Upper lobe of left lung (tissue), 6 donors: ENCODE measurements around the gene FLG. TPM values are rescaled to one million over a fixed set of nuclear protein-coding genes. Genes with fewer than 3 reads are reported as not detected.

Experiments
- ATAC-seq, 2 donors: fragments of 200-7000 bp; cut with Tn5 transposase; one replicate each; pipeline ENCODE4 v1.9.1; 2022; ENCODE audit warnings: mild to moderate bottlenecking in 2 of 2, moderate library complexity in 2 of 2; ENCODE audit not compliant: low FRiP score in 2 of 2
- DNase-seq, 2 donors: peaks; one replicate each; pipeline ENCODE4 v3.0.0-alpha.2; 2019 to 2020
- H3K27ac ChIP-seq, 4 donors: fragments of 200-600 bp; sonication (generic); one replicate each; pipeline ENCODE4 v1.5.1; 2016 to 2019
- H3K27me3 ChIP-seq, 4 donors: fragments of 200-600 bp; sonication (generic); one replicate each; pipeline ENCODE4 v1.5.1; 2017 to 2019
- H3K36me3 ChIP-seq, 4 donors: fragments of 200-600 bp; sonication (generic); one replicate each; pipeline ENCODE4 v1.5.1; 2016 to 2019
- H3K4me1 ChIP-seq, 4 donors: fragments of 200-600 bp; sonication (generic); one replicate each; pipeline ENCODE4 v1.5.1; 2018 to 2019
- H3K4me3 ChIP-seq, 4 donors: fragments of 200-600 bp; sonication (generic); one replicate each; pipeline ENCODE4 v1.5.1; 2017 to 2019; ENCODE audit warnings: mild to moderate bottlenecking in 2 of 4, moderate library complexity in 1 of 4
- H3K9me3 ChIP-seq, 4 donors: fragments of 200-600 bp; sonication (generic); one replicate each; pipeline ENCODE4 v1.5.1; 2018 to 2019
- EP300 ChIP-seq, 4 donors: sonication (generic); formaldehyde crosslinking; IDR thresholded peaks; one replicate each; pipeline ENCODE4 v1.5.1; 2017; ENCODE audit warnings: antibody characterized with exemption in 4 of 4, control low read depth in 2 of 4
- POLR2A ChIP-seq, 4 donors: fragments of 450-650 bp; IDR thresholded peaks; one replicate each; pipeline ENCODE4 v1.5.1; 2016 to 2017; ENCODE audit warnings: antibody characterized with exemption in 4 of 4, mild to moderate bottlenecking in 2 of 4
- POLR2AphosphoS5 ChIP-seq, 2 donors: sonication (generic); formaldehyde crosslinking; IDR thresholded peaks; one replicate each; pipeline ENCODE4 v1.5.1; 2017; ENCODE audit warnings: antibody characterized with exemption in 2 of 2
- WGBS, 2 donors: methylation state at CpG; one replicate each; pipeline ENCODE4 v1.1.5; 2017 to 2018; 5-methylcytosine and 5-hydroxymethylcytosine counted together
- total RNA-seq, 6 donors: library from RNA; depleted of rRNA in 4 of 6; stranded (reverse); fragments of >200 nt in 4 of 6; gene quantifications; one replicate each; pipeline versions ENCODE4 v1.1.0 to v1.2.1, GENCODE V29; 2016 to 2021
- TF ChIP-seq, protein P1 (sequence below), 6 experiments: fragments of 450-650 bp in 4 of 6; fragments of 200-600 bp in 2 of 6; sonication (generic) in 2 of 6; IDR thresholded peaks; one replicate each; pipeline ENCODE4 v1.5.1; 2016 to 2019; ENCODE audit warnings: antibody characterized with exemption in 6 of 6
- donor health status: DM: no; HTN: no; CAD: no; lungs with moderate emphysema.
- donor health status: DM: no; HTN: yes; CAD: no; lungs with severe emphysema.

The FLG gene
- total RNA-seq, 6 donors from 2014 or later = not detected

DNA sequence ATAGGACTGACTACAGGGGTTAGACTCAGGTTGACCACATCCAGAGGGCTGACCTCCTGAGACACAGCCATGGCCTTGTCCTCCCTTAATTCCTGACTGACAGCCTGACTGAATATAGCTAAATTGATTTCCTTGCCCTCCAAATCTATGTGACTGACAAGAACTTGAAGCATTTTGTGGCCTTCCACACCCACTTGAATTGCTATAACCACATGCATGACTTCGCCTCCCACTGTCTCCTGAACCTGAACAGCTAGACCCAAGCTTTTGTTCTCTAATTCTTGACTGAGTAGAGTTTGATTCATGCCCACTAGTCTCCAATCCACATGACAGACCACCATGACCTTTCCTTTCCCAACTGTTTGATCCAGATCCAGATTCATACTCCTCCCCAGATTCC, 31.7 kb upstream of the FLG start:
- no peak for ATAC-seq
- no peaks in the 10 kb centered on the region for H3K9me3 ChIP-seq
- H3K4me1 ChIP-seq = no peaks in the 10 kb centered on the region
- WGBS, 2 donors = 42 to 88% methylated on average over 1 of the region's 1 CpG
- H3K4me3 ChIP-seq = no peak overlapping the region
- no peaks in the 10 kb centered on the region for H3K36me3 ChIP-seq
- no peak for DNase-seq
- no peak overlapping the region for H3K27ac ChIP-seq
- no peaks in the 10 kb centered on the region for H3K27me3 ChIP-seq
- TF ChIP-seq POLR2A (IDR thresholded peaks at IDR 0.05) (no peak), EP300 (IDR thresholded peaks at IDR 0.05) (no peak), POLR2AphosphoS5 (IDR thresholded peaks at IDR 0.05) (no peak)
- TF ChIP-seq, protein P1, sequence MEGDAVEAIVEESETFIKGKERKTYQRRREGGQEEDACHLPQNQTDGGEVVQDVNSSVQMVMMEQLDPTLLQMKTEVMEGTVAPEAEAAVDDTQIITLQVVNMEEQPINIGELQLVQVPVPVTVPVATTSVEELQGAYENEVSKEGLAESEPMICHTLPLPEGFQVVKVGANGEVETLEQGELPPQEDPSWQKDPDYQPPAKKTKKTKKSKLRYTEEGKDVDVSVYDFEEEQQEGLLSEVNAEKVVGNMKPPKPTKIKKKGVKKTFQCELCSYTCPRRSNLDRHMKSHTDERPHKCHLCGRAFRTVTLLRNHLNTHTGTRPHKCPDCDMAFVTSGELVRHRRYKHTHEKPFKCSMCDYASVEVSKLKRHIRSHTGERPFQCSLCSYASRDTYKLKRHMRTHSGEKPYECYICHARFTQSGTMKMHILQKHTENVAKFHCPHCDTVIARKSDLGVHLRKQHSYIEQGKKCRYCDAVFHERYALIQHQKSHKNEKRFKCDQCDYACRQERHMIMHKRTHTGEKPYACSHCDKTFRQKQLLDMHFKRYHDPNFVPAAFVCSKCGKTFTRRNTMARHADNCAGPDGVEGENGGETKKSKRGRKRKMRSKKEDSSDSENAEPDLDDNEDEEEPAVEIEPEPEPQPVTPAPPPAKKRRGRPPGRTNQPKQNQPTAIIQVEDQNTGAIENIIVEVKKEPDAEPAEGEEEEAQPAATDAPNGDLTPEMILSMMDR (IDR thresholded peaks at IDR 0.05) = no peak

DNA sequence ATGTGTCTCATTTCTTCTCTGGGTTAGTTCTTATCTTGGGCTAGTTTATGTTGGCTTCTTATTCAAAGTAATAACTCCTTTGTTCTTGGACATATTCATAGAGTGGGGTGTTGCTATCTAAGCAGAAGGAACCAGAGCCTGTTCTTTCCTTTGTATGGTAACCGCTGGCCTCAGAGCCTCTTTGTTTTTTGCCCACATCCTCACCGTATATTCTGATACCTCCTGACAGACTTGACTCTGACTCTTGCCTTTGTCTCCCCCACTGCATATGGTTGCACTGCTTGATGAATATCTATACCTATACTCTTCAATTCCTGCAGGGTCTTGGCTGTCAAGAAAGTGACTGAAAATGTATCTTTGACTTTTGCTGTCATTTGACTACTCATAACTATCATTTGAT, 24.6 kb upstream of the FLG start:
- Histone ChIP-seq H3K36me3 (no peaks in the 10 kb centered on the region), H3K4me3 (no peak overlapping the region), H3K27ac (no peak overlapping the region), H3K27me3 (no peaks in the 10 kb centered on the region), H3K9me3 (no peaks in the 10 kb centered on the region), H3K4me1 (no peaks in the 10 kb centered on the region)
- 85 to 92% methylated on average over 2 of the region's 2 CpGs for WGBS, 2 donors
- no peak for DNase-seq
- TF ChIP-seq, protein P1 (IDR thresholded peaks at IDR 0.05) = no peak
- TF ChIP-seq POLR2AphosphoS5 (IDR thresholded peaks at IDR 0.05) = no peak
- no peak for TF ChIP-seq POLR2A (IDR thresholded peaks at IDR 0.05)
- TF ChIP-seq EP300 (IDR thresholded peaks at IDR 0.05) = no peak
- no peak for ATAC-seq

DNA sequence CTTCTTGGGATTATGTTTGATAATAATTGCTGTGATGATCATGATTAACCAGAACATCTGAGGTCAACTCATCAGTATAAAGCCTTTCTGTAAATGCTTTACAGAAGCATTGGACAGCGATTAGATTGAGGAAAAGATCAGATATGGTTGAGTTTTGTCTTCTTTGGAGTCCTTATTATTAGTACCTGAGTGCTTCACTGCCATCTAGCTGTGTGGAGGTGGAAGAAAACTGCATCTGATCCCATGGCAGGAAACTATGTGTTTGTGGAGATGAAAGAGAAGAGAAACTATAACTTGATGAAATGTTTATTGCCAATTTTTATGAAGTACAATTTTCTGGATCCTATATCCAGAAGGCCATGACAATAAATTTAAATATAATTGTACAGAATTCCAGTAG, 23.4 kb upstream of the FLG start:
- TF ChIP-seq POLR2A (IDR thresholded peaks at IDR 0.05) (no peak), POLR2AphosphoS5 (IDR thresholded peaks at IDR 0.05) (no peak), EP300 (IDR thresholded peaks at IDR 0.05) (no peak)
- TF ChIP-seq, protein P1 (IDR thresholded peaks at IDR 0.05) = no peak
- H3K4me1 ChIP-seq = no peaks in the 10 kb centered on the region
- H3K9me3 ChIP-seq = no peaks in the 10 kb centered on the region
- ATAC-seq (no peak), DNase-seq (no peak)
- H3K27me3 ChIP-seq = no peaks in the 10 kb centered on the region
- WGBS, 2 donors = 32 to 43% methylated on average over 1 of the region's 1 CpG
- no peaks in the 10 kb centered on the region for H3K36me3 ChIP-seq
- no peak overlapping the region for H3K27ac ChIP-seq
- no peak overlapping the region for H3K4me3 ChIP-seq

DNA sequence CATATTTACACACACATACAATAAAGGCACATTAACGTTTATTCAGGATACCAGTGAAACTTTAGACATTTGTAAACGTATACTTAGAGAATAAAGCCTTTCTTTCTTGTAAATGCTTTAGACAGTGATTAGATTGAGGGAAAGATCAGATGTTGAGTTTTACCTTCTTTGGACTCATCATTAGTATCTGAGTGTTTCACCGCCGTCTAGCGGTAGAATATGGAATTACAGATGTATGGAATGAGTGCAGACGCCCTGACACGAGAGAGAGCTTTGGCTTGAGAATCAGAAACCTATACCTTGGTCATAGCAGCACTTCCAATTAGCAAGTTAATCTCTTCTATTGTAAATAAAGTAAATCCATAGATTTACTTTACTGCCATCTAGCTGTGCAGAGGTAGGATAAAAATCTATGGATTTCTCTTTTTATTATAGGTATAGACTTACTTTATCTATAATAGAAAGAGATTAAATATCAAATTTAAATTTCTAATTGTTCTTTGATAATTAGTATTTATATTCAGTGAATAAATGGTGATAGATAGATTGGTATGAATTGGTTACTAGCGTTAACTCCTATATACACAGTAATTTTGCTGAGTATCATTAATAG, 22.2 kb upstream of the FLG start:
- no peaks in the 10 kb centered on the region for H3K36me3 ChIP-seq
- TF ChIP-seq, protein P1 (IDR thresholded peaks at IDR 0.05) = peak; percentile 68 to 90 (median 75)
- no peak for TF ChIP-seq POLR2AphosphoS5 (IDR thresholded peaks at IDR 0.05)
- H3K27ac ChIP-seq = no peak overlapping the region
- H3K4me1 ChIP-seq = no peaks in the 10 kb centered on the region
- 8 to 9% methylated on average over 8 of the region's 8 CpGs for WGBS, 2 donors
- no peaks in the 10 kb centered on the region for H3K9me3 ChIP-seq
- ATAC-seq (peak in 1 of 2 donors; percentile 69), DNase-seq (peak in 1 of 2 donors; percentile 28)
- no peaks in the 10 kb centered on the region for H3K27me3 ChIP-seq
- H3K4me3 ChIP-seq = no peak overlapping the region

DNA sequence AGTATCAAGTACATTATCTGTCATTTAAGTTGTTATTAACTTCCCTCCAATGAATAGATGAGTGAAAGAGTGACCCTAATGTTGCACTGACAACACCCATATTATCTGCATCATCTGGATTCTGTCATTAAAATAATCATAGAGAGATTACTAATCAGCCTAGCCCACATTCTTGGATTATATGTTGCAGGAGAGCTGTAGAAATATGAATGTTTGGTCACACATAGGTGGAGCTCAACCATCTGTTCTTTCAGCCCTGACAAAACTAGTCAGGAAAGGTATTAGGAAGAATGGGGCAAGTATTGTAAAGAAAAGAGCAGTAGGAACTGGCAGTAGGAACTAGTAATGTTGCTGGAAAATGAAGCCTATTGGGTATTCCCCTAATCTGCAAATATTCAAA, 19.4 kb upstream of the FLG start:
- TF ChIP-seq POLR2A (IDR thresholded peaks at IDR 0.05) = no peak
- TF ChIP-seq POLR2AphosphoS5 (IDR thresholded peaks at IDR 0.05) = no peak
- TF ChIP-seq, protein P1 (IDR thresholded peaks at IDR 0.05) = no peak
- TF ChIP-seq EP300 (IDR thresholded peaks at IDR 0.05) = no peak
- Histone ChIP-seq H3K4me1 (no peaks in the 10 kb centered on the region), H3K36me3 (no peaks in the 10 kb centered on the region), H3K27me3 (no peaks in the 10 kb centered on the region), H3K4me3 (no peak overlapping the region), H3K9me3 (no peaks in the 10 kb centered on the region), H3K27ac (no peak overlapping the region)
- ATAC-seq (no peak), DNase-seq (no peak)
